ENCODE data around the gene ARHGAP23.

DNA sequence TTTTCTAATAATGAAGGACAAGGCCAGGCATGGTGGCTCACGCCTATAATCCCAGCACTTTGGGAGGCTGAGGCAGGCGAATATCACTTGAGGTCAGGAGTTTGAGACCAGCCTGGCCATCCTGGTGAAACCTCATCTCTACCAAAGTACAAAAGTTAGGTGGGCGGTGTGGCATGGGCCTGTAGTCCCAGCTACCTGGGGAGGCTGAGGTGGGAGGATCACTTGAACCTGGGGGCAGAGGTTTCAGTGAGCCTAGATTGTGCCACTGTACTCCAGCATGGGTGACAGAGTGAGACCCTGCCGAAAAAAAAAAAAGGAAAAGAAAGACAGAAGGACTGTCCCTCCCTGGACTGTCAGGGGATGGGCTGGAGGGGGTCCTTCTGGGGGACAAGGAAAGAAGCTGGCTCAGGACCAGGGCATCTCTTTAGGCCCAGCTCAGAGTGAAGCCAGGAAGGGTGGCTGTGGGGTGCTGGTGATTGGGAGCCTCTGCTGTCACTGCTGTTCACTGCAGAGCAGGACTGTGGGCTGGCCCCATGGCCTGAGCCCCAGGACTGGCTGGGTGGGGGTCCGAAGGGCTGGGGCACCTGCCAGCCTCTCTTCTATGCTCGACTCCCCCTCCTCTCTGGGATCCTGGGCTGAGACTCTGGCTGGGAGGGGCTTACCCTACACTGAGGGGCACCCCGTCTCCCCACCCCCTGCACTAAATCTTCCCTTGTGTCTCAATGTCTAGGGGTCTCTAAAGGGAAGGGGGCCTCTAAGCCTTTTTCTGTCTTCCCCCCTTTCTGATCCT is 909 bp upstream of the ARHGAP23 start:
- TF ChIP-seq, protein P1, sequence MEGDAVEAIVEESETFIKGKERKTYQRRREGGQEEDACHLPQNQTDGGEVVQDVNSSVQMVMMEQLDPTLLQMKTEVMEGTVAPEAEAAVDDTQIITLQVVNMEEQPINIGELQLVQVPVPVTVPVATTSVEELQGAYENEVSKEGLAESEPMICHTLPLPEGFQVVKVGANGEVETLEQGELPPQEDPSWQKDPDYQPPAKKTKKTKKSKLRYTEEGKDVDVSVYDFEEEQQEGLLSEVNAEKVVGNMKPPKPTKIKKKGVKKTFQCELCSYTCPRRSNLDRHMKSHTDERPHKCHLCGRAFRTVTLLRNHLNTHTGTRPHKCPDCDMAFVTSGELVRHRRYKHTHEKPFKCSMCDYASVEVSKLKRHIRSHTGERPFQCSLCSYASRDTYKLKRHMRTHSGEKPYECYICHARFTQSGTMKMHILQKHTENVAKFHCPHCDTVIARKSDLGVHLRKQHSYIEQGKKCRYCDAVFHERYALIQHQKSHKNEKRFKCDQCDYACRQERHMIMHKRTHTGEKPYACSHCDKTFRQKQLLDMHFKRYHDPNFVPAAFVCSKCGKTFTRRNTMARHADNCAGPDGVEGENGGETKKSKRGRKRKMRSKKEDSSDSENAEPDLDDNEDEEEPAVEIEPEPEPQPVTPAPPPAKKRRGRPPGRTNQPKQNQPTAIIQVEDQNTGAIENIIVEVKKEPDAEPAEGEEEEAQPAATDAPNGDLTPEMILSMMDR (IDR thresholded peaks at IDR 0.05; ENCODE audit: insufficient read depth, low read length, poor library complexity, severe bottlenecking): no peak
- TF ChIP-seq EZH2phosphoT487 (conservative IDR thresholded peaks at IDR 0.05; ENCODE audit: low read length): no peak
